Measurements from ENCODE around the gene SYN1. TPM values are rescaled to one million over a fixed set of nuclear protein-coding genes. Genes with fewer than 3 reads are reported as not detected.

The SYN1 gene
- total RNA-seq, 1 donor from 2014 or later: 5.3 TPM

DNA sequence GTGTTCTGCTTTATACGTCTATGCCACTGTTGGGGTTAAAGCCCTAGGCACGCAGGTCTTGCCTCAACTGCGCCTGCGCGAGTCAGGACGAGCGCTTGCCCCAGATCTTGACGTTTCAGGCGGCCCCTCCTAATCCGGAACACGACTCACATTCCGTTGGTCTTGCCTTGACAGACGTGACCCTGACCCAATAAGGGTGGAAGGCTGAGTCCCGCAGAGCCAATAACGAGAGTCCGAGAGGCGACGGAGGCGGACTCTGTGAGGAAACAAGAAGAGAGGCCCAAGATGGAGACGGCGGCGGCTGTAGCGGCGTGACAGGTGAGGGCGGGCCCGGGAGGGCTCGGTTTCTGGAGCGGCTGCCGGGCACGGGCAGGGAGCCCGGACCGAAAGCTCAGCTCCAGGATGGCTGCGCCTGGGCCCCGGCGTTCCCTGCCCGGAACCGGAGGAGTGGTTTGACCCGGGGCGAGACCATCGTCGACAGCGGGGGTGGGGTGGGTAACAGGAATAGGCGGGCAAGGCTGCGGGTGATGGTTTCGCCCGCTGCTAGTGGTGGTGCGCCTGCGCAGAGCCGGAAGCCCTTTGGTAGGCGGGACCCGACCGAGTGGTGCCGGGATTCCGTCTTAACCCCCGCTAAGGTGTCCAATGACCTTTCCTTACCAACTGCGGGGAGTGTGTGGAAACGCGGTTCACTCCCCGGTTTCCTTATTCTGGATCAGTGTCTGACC is 58.6 kb downstream of the SYN1 start, which contains the start of gene ARAF:
Gene ARAF, plus strand, starts transcription at position 272 of the 725 bp plus-strand sequence. CDS start 1,763 bp downstream, outside the sequence.
- TF ChIP-seq, protein P1, sequence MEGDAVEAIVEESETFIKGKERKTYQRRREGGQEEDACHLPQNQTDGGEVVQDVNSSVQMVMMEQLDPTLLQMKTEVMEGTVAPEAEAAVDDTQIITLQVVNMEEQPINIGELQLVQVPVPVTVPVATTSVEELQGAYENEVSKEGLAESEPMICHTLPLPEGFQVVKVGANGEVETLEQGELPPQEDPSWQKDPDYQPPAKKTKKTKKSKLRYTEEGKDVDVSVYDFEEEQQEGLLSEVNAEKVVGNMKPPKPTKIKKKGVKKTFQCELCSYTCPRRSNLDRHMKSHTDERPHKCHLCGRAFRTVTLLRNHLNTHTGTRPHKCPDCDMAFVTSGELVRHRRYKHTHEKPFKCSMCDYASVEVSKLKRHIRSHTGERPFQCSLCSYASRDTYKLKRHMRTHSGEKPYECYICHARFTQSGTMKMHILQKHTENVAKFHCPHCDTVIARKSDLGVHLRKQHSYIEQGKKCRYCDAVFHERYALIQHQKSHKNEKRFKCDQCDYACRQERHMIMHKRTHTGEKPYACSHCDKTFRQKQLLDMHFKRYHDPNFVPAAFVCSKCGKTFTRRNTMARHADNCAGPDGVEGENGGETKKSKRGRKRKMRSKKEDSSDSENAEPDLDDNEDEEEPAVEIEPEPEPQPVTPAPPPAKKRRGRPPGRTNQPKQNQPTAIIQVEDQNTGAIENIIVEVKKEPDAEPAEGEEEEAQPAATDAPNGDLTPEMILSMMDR (IDR thresholded peaks at IDR 0.05; ENCODE audit: unreplicated experiment): no peak
- H3K36me3 Mint-ChIP-seq (ENCODE audit: insufficient read depth): peaks cover 4% of the 10 kb centered on the region
- H3K9me3 Mint-ChIP-seq (ENCODE audit: low read depth): peaks cover 6% of the 10 kb centered on the region
- DNase-seq (ENCODE audit: low spot score, unreplicated experiment): peak; percentile 90
- no peaks in the 10 kb centered on the region for H3K27me3 Mint-ChIP-seq
- peak within 1 kb of the TSS; percentile 90 for H3K4me3 Mint-ChIP-seq (ENCODE audit: low read depth)
- peaks cover 15% of the 10 kb centered on the region for H3K4me1 Mint-ChIP-seq (ENCODE audit: low read depth)
- H3K27ac Mint-ChIP-seq: peak within 1 kb of the TSS; percentile 96

DNA sequence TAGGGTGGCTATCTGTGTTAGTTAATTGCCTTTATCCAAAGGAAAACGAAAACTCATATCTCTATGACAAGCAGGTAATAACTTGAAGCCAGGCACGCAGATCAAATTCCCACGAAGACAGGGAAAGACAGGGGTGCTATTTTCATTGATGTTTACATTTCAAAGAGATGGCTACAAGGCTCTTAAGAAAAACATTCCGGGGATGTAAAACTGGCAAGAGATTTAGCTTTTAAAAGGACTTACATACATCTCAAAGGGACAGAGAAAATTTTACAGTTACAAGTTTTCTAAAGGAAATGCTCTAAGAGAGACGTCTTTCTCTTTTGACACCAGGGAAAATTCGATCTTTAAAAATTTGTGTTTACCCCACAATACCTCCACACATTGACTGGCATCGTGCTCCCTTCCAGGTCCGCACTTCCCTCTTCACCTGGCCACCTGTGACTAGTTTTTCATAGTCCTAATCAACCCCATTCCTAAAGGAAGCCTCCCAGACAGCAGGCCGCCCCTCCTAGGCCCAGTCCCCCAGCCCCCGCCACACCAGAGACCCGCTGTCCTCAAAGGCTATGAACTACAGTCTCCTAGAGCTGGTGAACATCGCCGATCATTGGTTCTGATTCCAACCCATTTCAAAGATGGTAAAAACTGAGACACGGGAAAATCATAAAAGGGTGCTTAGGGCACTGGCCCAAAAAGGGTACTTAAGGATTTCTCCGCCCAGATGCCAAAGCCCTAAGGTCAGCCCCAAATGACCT is 59.3 kb downstream of the SYN1 start:
- peaks cover 17% of the 10 kb centered on the region for H3K4me1 Mint-ChIP-seq (ENCODE audit: low read depth)
- H3K27me3 Mint-ChIP-seq: no peaks in the 10 kb centered on the region
- peak overlapping the region; percentile 96 for H3K27ac Mint-ChIP-seq
- H3K4me3 Mint-ChIP-seq (ENCODE audit: low read depth): peak overlapping the region; percentile 90
- TF ChIP-seq, protein P1 (IDR thresholded peaks at IDR 0.05; ENCODE audit: unreplicated experiment): no peak
- DNase-seq (ENCODE audit: low spot score, unreplicated experiment): no peak
- peaks cover 6% of the 10 kb centered on the region for H3K9me3 Mint-ChIP-seq (ENCODE audit: low read depth)
- H3K36me3 Mint-ChIP-seq (ENCODE audit: insufficient read depth): peaks cover 4% of the 10 kb centered on the region

DNA sequence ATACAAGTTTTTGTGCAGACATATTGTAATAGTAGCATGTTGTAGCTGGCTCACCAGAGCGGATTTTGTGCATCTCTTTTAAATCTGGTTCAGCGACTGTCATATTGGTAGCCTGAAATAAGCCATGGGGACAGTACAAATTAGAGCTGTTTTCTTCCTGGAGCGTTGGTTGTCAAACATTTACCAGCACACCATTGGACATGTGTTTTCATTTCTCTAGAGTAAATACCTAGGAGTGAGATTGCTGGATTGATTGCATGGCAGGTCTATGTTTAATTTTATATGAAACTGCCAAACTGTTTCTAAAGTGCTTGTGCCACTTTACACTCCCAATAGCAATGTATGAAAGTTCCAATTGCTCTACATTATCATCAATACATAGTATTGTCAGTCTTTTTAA is 61.2 kb downstream of the SYN1 start:
- TF ChIP-seq, protein P1 (IDR thresholded peaks at IDR 0.05; ENCODE audit: unreplicated experiment): no peak
- Mint-ChIP-seq H3K36me3 (ENCODE audit: insufficient read depth) (peaks cover 2% of the 10 kb centered on the region), H3K9me3 (ENCODE audit: low read depth) (peaks cover 5% of the 10 kb centered on the region), H3K27me3 (no peaks in the 10 kb centered on the region), H3K4me1 (ENCODE audit: low read depth) (peaks cover 17% of the 10 kb centered on the region), H3K4me3 (ENCODE audit: low read depth) (no peak overlapping the region), H3K27ac (peak overlapping the region; percentile 62)
- no peak for DNase-seq (ENCODE audit: low spot score, unreplicated experiment)

DNA sequence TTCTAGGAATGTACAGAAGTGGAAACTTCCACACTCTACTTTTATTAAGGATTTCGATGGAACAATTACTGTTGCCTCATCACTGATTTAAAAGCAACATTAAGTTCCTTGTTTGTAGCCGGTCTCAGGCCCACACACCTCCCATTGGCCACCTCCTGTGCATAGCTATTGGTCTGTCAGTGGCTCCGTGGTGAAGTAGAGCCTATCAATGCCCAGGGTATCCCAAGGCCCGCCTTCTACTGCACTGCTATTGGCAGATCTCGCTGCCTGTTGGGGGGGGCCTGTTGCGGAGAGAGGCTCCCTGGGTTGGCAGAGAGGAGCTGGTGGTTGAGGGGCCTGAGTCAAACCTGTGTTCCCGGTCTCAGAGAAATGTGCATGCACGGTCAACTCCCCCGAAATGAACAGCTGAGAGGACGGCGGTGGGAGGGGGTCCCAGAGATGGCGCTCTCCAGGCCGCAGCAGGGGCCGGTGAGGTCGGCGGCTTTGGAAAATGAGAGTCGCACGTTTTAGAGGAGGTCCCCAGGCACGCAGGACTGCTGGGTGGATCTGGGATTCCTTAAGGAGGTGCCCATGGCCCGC is 63.5 kb downstream of the SYN1 start:
- peaks cover 7% of the 10 kb centered on the region for H3K9me3 Mint-ChIP-seq (ENCODE audit: low read depth)
- TF ChIP-seq, protein P1 (IDR thresholded peaks at IDR 0.05; ENCODE audit: unreplicated experiment): no peak
- peak overlapping the region; percentile 79 for H3K4me3 Mint-ChIP-seq (ENCODE audit: low read depth)
- no peaks in the 10 kb centered on the region for H3K27me3 Mint-ChIP-seq
- peak overlapping the region; percentile 96 for H3K27ac Mint-ChIP-seq
- H3K36me3 Mint-ChIP-seq (ENCODE audit: insufficient read depth): no peaks in the 10 kb centered on the region
- DNase-seq (ENCODE audit: low spot score, unreplicated experiment): peak; percentile 62
- peaks cover 15% of the 10 kb centered on the region for H3K4me1 Mint-ChIP-seq (ENCODE audit: low read depth)

DNA sequence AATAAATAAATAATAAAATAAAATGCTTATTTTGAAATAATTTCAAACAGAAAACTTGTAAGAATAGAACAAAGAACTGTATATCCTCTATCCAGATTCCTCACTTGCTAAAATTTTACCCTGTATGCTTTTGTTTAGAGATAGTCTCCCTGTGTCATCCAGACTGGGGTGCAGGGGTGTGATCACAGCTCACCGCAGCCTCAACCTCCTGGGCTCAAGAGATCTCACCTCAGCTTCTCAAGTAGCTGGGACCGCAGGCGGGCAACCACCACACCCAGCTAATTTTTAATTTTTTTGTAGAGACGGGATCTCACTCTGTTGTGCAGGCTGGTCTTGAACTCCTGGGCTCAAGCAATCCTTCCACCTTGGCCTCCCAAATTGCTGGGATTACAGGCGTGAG is 76.2 kb downstream of the SYN1 start:
- H3K4me1 Mint-ChIP-seq (ENCODE audit: low read depth): peaks cover 1% of the 10 kb centered on the region
- no peak overlapping the region for H3K27ac Mint-ChIP-seq
- no peaks in the 10 kb centered on the region for H3K27me3 Mint-ChIP-seq
- H3K9me3 Mint-ChIP-seq (ENCODE audit: low read depth): no peaks in the 10 kb centered on the region
- no peak for DNase-seq (ENCODE audit: low spot score, unreplicated experiment)
- no peaks in the 10 kb centered on the region for H3K36me3 Mint-ChIP-seq (ENCODE audit: insufficient read depth)
- TF ChIP-seq, protein P1 (IDR thresholded peaks at IDR 0.05; ENCODE audit: unreplicated experiment): no peak
- H3K4me3 Mint-ChIP-seq (ENCODE audit: low read depth): no peak overlapping the region
